ENCODE data around the gene MID2.
"Not testable (repeated sequence)": the region's sequence is repeated elsewhere in the genome, so short reads cannot be mapped to it uniquely, and the experiment has no call there.

MID2 gene

GRCh38 chrX:107955337-107955736 is 129.7 kb downstream of the MID2 start:
- DNase-seq: not testable (repeated sequence)

- no peak for DNase-seq
These were observed 143.0 kb downstream of the MID2 start for GRCh38 chrX:107968623-107969022.

- DNase-seq: no peak
These were observed 144.4 kb downstream of the MID2 start for GRCh38 chrX:107970073-107970472.

- no peak for DNase-seq
These were observed 146.0 kb downstream of the MID2 start for GRCh38 chrX:107971636-107972035.

Measured in NCI-H2227 treated with DMSO at 0.1 percent for 48 hours (cell line).